PC-9 (cell line): Measurements from ENCODE around the gene SLC39A12. TPM values are rescaled to one million over a fixed set of nuclear protein-coding genes. Genes with fewer than 3 reads are reported as not detected.

Experiments used
- BruUV-seq: library from RNA; stranded (reverse); fragments of 400-500 nt; replicated peaks from 2 replicates; lab custom pipeline; 2021; lab: Mats Ljungman, UMichigan
- CTCF ChIA-PET: fragments of 300-600 bp; sonication (Branson Sonifier 250); formaldehyde crosslinking; loops from one replicate; lab custom pipeline; 2022; ENCODE audit warnings: antibody characterized with exemption; lab: Charles Lee
- POLR2A ChIA-PET: fragments of 300-600 bp; sonication (Branson Sonifier 250); formaldehyde crosslinking; loops from one replicate; lab custom pipeline; 2022; ENCODE audit warnings: antibody characterized with exemption; ENCODE audit not compliant: unreplicated experiment; lab: Charles Lee
- DNase-seq, 2 experiments: peaks; one replicate each; pipeline versions ENCODE4 v3.0.0 to v3.0.0-alpha.2; 2015 to 2022; ENCODE audit warnings: mixed read lengths in 1 of 2
- H2AFZ ChIP-seq: fragments of 200-600 bp; sonication (generic); 2 replicates; pipeline ENCODE4 v1.8.1; 2017; ENCODE audit warnings: antibody characterized with exemption
- H3F3A ChIP-seq: fragments of 200-600 bp; sonication (generic); 2 replicates; pipeline ENCODE4 v1.8.1; 2017; ENCODE audit warnings: antibody characterized with exemption, mild to moderate bottlenecking, low read depth; ENCODE audit not compliant: insufficient read depth
- H3K27ac ChIP-seq: fragments of 200-600 bp; sonication (generic); 2 replicates; pipeline ENCODE4 v1.6.1; 2016; ENCODE audit warnings: mixed run types
- H3K27me3 ChIP-seq: fragments of 200-600 bp; sonication (generic); 2 replicates; pipeline ENCODE4 v1.6.1; 2016; ENCODE audit warnings: low read depth, mixed run types; ENCODE audit not compliant: insufficient read depth
- H3K36me3 ChIP-seq: fragments of 200-600 bp; sonication (generic); 2 replicates; pipeline ENCODE4 v1.6.1; 2016; ENCODE audit warnings: low read depth, mixed run types
- H3K4me1 ChIP-seq: fragments of 200-600 bp; sonication (generic); replicated peaks from 2 replicates; pipeline ENCODE4 v1.6.1; 2016; ENCODE audit warnings: mixed run types; ENCODE audit not compliant: insufficient read depth
- H3K4me2 ChIP-seq: fragments of 200-600 bp; sonication (generic); 2 replicates; pipeline ENCODE4 v1.6.1; 2017; ENCODE audit warnings: mixed run types
- H3K4me3 ChIP-seq: fragments of 200-600 bp; sonication (generic); 2 replicates; pipeline ENCODE4 v1.6.1; 2016; ENCODE audit warnings: mixed run types
- H3K79me2 ChIP-seq: fragments of 200-600 bp; sonication (generic); 2 replicates; pipeline ENCODE4 v1.6.1; 2017; ENCODE audit warnings: low read depth, mixed run types
- H3K9me2 ChIP-seq: fragments of 200-600 bp; sonication (generic); 2 replicates; pipeline ENCODE4 v1.8.1; 2017; ENCODE audit warnings: mild to moderate bottlenecking; ENCODE audit not compliant: insufficient read depth
- H3K9me3 ChIP-seq: fragments of 200-600 bp; sonication (generic); 2 replicates; pipeline ENCODE4 v1.8.1; 2016; ENCODE audit warnings: low read depth; ENCODE audit not compliant: insufficient read depth
- H4K20me1 ChIP-seq: fragments of 200-600 bp; sonication (generic); 2 replicates; pipeline ENCODE4 v1.8.1; 2017; ENCODE audit not compliant: insufficient read depth
- CTCF ChIP-seq: fragments of 200-600 bp; sonication (generic); conservative IDR thresholded peaks from 2 replicates; pipeline ENCODE4 v1.6.1; 2017; ENCODE audit warnings: mixed run types, antibody characterized with exemption, mild to moderate bottlenecking, moderate library complexity
- EZH2 ChIP-seq: fragments of 200-600 bp; sonication (generic); IDR thresholded peaks from 2 replicates; pipeline ENCODE4 v1.8.0; 2017; ENCODE audit warnings: antibody characterized with exemption, low read depth
- intact Hi-C: fragments of 100-400 bp; cut with micrococcal nuclease; formaldehyde crosslinking; loops from one replicate; pipeline ENCODE4 v1.10.0; 2022; ENCODE audit not compliant: unreplicated experiment
- total RNA-seq: library from RNA; stranded (reverse); gene quantifications from 2 replicates; pipeline ENCODE4 v1.2.3, GENCODE V29; 2021

Gene SLC39A12
- total RNA-seq, 1 experiment from 2014 or later, result not detected

GRCh38 chr10:17959870-17960269 lies 8.2 kb downstream of the SLC39A12 start:
- no peaks in the 10 kb centered on the region for H3K27me3 ChIP-seq
- no peaks in the 10 kb centered on the region for H3K9me2 ChIP-seq
- no peak overlapping the region for H2AFZ ChIP-seq
- intact Hi-C loops, result no loop called here
- H3K79me2 ChIP-seq, result no peaks in the 10 kb centered on the region
- no peaks in the 10 kb centered on the region for H3K36me3 ChIP-seq
- CTCF ChIA-PET, result no interaction called here
- H3K9me3 ChIP-seq, result no peaks in the 10 kb centered on the region
- H3K4me3 ChIP-seq, result no peak overlapping the region
- no peaks in the 10 kb centered on the region for H3K4me1 ChIP-seq
- TF ChIP-seq CTCF (no peak), EZH2 (no peak)
- no TSS peak for BruUV-seq
- POLR2A ChIA-PET, result no interaction called here
- H4K20me1 ChIP-seq, result no peaks in the 10 kb centered on the region
- DNase-seq, result no peak
- H3K4me2 ChIP-seq, result no peak overlapping the region
- no peak overlapping the region for H3K27ac ChIP-seq
- H3F3A ChIP-seq, result no peaks in the 10 kb centered on the region

DNA sequence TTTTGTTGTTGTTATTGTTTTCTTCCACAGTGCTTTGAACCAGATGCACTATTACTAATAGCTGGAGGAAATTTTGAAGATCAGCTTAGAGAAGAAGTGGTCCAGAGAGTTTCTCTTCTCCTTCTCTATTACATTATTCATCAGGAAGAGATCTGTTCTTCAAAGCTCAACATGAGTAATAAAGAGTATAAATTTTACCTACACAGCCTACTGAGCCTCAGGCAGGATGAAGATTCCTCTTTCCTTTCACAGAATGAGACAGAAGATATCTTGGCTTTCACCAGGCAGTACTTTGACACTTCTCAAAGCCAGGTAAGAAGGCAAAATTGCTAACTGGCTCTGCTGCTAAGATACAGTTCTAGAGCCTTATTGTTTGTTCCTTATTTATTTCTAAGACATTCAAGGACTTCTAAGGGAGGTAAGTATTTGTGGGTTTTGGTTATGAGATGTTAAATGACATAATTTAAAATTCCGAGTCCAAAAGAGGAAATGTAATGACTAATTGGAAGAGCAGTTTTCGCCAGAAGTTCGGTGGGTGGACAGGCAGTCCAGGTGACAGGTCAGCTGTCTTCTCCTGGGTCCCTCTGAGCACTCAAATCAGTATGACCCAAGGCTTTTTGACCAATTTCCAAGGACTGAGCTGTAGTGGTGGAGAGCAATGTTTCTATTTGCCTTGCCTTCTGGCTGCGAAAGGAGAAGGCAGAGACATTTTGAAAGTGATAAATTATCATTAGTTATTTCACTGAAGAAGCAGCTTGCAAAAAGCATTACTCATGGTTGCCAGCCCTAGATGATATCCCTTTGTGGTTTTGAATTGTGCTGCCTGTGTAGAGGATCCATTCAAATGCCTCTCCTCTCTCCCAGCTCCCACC lies 10.1 kb downstream of the SLC39A12 start:
- Histone ChIP-seq H3K4me3 (no peak overlapping the region), H3F3A (no peaks in the 10 kb centered on the region), H3K9me3 (no peaks in the 10 kb centered on the region), H2AFZ (no peak overlapping the region), H3K36me3 (no peaks in the 10 kb centered on the region), H3K27ac (no peak overlapping the region), H3K27me3 (no peaks in the 10 kb centered on the region), H3K79me2 (no peaks in the 10 kb centered on the region), H3K9me2 (no peaks in the 10 kb centered on the region), H3K4me2 (no peak overlapping the region), H4K20me1 (no peaks in the 10 kb centered on the region), H3K4me1 (no peaks in the 10 kb centered on the region)
- no peak for TF ChIP-seq EZH2
- no peak for TF ChIP-seq CTCF
- ChIA-PET CTCF (interaction anchor here (0.5 to 0.6 kb wide), 3 partner anchors 15 to 241 kb away, joined by 3 to 6 read pairs (median 3); no protein-coding TSS in a partner anchor), POLR2A (interaction anchor here (0.5 kb wide), 1 partner anchor 169 kb away, joined by 3 read pairs; no protein-coding TSS in a partner anchor)
- BruUV-seq, result no TSS peak
- DNase-seq, result peak in 1 of 2 experiments; percentile 14
- intact Hi-C loops, result no loop called here

GRCh38 chr10:17963431-17963830 lies 11.7 kb downstream of the SLC39A12 start:
- no peaks in the 10 kb centered on the region for H3K9me2 ChIP-seq
- H3K4me3 ChIP-seq, result no peak overlapping the region
- no peaks in the 10 kb centered on the region for H4K20me1 ChIP-seq
- H3K79me2 ChIP-seq, result no peaks in the 10 kb centered on the region
- no TSS peak for BruUV-seq
- H3K27me3 ChIP-seq, result no peaks in the 10 kb centered on the region
- H3K4me2 ChIP-seq, result no peak overlapping the region
- H3F3A ChIP-seq, result no peaks in the 10 kb centered on the region
- no peak overlapping the region for H2AFZ ChIP-seq
- no peak for DNase-seq
- ChIA-PET CTCF (no interaction called here), POLR2A (no interaction called here)
- no peaks in the 10 kb centered on the region for H3K4me1 ChIP-seq
- intact Hi-C loops, result no loop called here
- no peaks in the 10 kb centered on the region for H3K9me3 ChIP-seq
- no peaks in the 10 kb centered on the region for H3K36me3 ChIP-seq
- no peak for TF ChIP-seq EZH2
- no peak for TF ChIP-seq CTCF
- H3K27ac ChIP-seq, result no peak overlapping the region
